ENCODE measurements around the gene PHF13. TPM values are rescaled to one million over a fixed set of nuclear protein-coding genes. Genes with fewer than 3 reads are reported as not detected.

Gene PHF13
- total RNA-seq, 1 experiment from 2014 or later = 55.8 TPM

- no peak overlapping the region for H3K4ac ChIP-seq (ENCODE audit: low read depth, low read length)
- no peak overlapping the region for H2AFZ ChIP-seq (ENCODE audit: low read length)
- no peak overlapping the region for H2BK12ac ChIP-seq (ENCODE audit: insufficient read length, low read depth, low read length)
- H3K4me1 ChIP-seq (ENCODE audit: insufficient read depth, low read length) = no peaks in the 10 kb centered on the region; the same call in 1 of the 2 replicates
- WGBS (ENCODE audit: extremely low coverage, insufficient read length, low lambda C conversion rate) = no CpG with 5 or more reads among the region's 14 CpGs
- H3K56ac ChIP-seq (ENCODE audit: insufficient read length, low read depth, low read length) = no peak overlapping the region
- TF ChIP-seq CTCF (conservative IDR thresholded peaks at IDR 0.05) = no peak
- H3K27me3 Mint-ChIP-seq (ENCODE audit: low read depth) = peaks cover 46% of the 10 kb centered on the region
- peaks cover 16 to 17% of the 10 kb centered on the region in 2 experiments for H3K4me1 Mint-ChIP-seq
- H3K4me3 Mint-ChIP-seq = no peak overlapping the region
- H4K8ac ChIP-seq (replicated peaks; ENCODE audit: insufficient read length, low read depth, low read length) = no peak overlapping the region
- H3K27ac ChIP-seq (ENCODE audit: insufficient read length, low read depth, low read length) = no peak overlapping the region
- no peak overlapping the region for H2BK15ac ChIP-seq (ENCODE audit: low read depth, low read length)
- H3K23ac ChIP-seq (ENCODE audit: insufficient read length, low read depth, low read length) = no peak overlapping the region
- no peak overlapping the region for H3K18ac ChIP-seq (ENCODE audit: insufficient read length, low read depth, low read length)
- no peaks in the 10 kb centered on the region for H3K79me2 ChIP-seq (ENCODE audit: insufficient read depth, low read length)
- H3K14ac ChIP-seq (ENCODE audit: insufficient read depth, low read length) = no peak overlapping the region
- no peaks in the 10 kb centered on the region for H3K23me2 ChIP-seq (ENCODE audit: insufficient read length, low read depth, low read length, poor library complexity, severe bottlenecking)
- no peaks in the 10 kb centered on the region for H3K36me3 Mint-ChIP-seq (ENCODE audit: insufficient read depth in 1 of 3, low read depth in 3 of 3)
- H3T11ph ChIP-seq (ENCODE audit: low read length) = no peak overlapping the region
- no peak overlapping the region for H3K4me2 ChIP-seq (ENCODE audit: insufficient read depth, insufficient read length, low read length)
- no peak overlapping the region for H3K9ac ChIP-seq (ENCODE audit: extremely low read depth, insufficient read length, low read length)
- no peak overlapping the region for H3K27ac Mint-ChIP-seq
- no peaks in the 10 kb centered on the region for H3K27me3 ChIP-seq (ENCODE audit: insufficient read depth, low read length)
- H2BK5ac ChIP-seq (ENCODE audit: insufficient read length, low read length) = no peak overlapping the region
- H4K5ac ChIP-seq (ENCODE audit: insufficient read length, low read depth, low read length) = no peak overlapping the region
- peaks cover 4% of the 10 kb centered on the region in 2 experiments; a peak in 2 of 5 replicates for H3K9me3 Mint-ChIP-seq
- DNase-seq = no peak
- no peak overlapping the region for H4K91ac ChIP-seq (ENCODE audit: insufficient read length, low read depth, low read length)
- no peaks in the 10 kb centered on the region for H4K20me1 ChIP-seq (ENCODE audit: control insufficient read depth, insufficient read depth, insufficient read length)
- H2BK20ac ChIP-seq (ENCODE audit: low read depth, low read length, poor library complexity, severe bottlenecking) = no peak overlapping the region
- no peak overlapping the region for H2BK120ac ChIP-seq (ENCODE audit: low read depth, low read length, poor library complexity, severe bottlenecking)
- no peaks in the 10 kb centered on the region for H3K79me1 ChIP-seq (ENCODE audit: insufficient read depth, low read depth, low read length, poor library complexity, severe bottlenecking)
- H2AK5ac ChIP-seq (ENCODE audit: insufficient read length, low read length) = no peak overlapping the region
- no peaks in the 10 kb centered on the region for H3K9me3 ChIP-seq (ENCODE audit: control insufficient read depth, low read depth, low read length)
These were observed 38.7 kb upstream of the PHF13 start for GRCh38 chr1:6574818-6575217.
